Epithelial cell of esophagus (primary cell): ENCODE data around the gene CD36.

Experiments
- DNase-seq: peaks from one replicate; pipeline ENCODE4 v3.0.0; 2010; ENCODE audit warnings: low read depth
- H3K4me3 ChIP-seq: 2 replicates; pipeline ENCODE4 v1.5.1; 2011; ENCODE audit warnings: mild to moderate bottlenecking, low read length, control low read depth
- TF ChIP-seq, protein P1 (sequence below): IDR thresholded peaks from 2 replicates; pipeline ENCODE4 v1.5.1; 2011; ENCODE audit warnings: low read depth, mild to moderate bottlenecking, low read length, control low read depth, inconsistent platforms; ENCODE audit not compliant: insufficient read depth; ENCODE audit errors: missing control alignments

The CD36 gene

DNA sequence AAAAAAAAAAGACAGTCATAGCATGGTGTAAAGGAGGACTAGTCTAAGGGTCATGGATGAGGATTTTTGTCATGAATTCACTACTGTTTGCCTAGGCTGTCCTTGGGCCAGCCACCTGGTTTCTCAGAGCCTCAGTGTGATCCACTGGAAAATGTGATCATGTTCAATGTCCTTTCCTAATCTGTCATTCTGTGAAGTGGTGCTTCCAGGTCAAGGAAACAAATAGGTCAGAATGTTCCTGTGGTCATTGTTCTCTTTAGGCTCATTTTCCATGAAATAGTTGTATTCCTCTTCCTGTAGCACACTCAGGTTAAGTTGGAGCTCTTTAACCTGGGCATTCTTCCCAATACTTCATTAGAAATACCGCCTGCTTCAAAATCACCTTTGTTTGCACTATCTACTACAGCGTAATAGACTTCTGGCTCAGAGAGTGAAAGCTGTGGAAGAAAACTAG, 16.5 kb downstream of the CD36 start:
- no peak for DNase-seq
- TF ChIP-seq, protein P1, sequence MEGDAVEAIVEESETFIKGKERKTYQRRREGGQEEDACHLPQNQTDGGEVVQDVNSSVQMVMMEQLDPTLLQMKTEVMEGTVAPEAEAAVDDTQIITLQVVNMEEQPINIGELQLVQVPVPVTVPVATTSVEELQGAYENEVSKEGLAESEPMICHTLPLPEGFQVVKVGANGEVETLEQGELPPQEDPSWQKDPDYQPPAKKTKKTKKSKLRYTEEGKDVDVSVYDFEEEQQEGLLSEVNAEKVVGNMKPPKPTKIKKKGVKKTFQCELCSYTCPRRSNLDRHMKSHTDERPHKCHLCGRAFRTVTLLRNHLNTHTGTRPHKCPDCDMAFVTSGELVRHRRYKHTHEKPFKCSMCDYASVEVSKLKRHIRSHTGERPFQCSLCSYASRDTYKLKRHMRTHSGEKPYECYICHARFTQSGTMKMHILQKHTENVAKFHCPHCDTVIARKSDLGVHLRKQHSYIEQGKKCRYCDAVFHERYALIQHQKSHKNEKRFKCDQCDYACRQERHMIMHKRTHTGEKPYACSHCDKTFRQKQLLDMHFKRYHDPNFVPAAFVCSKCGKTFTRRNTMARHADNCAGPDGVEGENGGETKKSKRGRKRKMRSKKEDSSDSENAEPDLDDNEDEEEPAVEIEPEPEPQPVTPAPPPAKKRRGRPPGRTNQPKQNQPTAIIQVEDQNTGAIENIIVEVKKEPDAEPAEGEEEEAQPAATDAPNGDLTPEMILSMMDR: no peak
- no peak overlapping the region for H3K4me3 ChIP-seq

DNA sequence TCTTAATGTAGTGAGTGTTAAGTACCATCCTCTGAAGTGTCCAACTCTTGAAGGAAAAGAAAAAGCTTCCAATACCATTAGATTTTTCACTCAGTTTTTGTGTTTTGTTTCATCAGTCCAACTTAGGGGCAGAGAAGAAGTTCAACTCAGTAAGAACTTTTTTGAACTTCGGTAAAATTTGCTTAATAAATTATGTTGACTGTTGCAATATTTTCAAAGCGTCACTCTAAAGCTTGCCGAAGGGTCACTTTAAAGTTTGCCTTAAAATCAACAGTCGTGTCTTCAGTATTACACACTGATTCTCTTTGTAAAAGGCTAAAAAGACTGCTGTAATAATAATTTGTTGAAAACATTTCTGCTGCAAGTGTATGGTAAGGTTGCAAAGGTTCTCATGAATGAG, 17.6 kb downstream of the CD36 start:
- TF ChIP-seq, protein P1: no peak

DNA sequence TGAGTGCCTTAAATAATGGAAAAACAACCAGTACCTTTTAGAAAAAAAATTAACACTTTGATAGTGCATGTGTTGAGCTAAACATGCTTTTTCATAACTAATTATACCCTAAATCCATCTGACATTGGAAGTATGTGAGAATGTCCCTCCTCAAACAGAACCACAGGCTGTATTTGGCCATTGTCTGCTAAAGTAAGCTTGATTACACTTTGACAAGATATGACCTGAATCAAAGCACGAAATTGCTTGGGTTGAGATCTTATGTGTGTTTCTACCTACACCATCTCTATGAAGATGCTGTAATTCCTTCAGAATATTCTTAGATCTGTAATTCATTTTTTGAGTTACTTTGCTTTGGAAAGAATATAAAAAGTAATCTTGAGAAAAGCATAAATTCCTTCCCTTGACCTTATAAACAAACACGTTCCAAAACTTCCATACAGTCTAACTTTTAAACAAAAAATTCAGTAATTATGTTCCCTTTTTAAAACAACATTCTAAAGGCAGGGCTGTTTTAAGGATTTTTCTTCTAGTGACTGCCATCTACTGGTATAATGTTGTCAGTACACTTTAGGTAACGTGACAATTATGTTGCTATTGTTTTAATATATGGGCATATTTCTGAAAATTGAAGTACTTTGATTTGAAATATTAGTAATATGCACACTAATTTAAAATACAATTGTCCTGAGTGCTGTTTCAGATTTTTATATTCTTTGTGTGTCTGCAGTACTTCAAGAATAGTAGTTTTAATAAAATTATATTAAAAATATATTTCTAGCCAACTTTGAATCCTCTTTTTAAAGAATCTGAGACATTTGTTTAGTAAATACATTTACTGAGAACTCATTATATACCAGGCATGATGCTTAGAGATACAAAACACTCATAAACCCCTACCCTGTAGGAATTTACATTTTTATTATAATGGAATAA, 20.9 kb downstream of the CD36 start:
- no peak overlapping the region for H3K4me3 ChIP-seq
- peak; percentile 43 for DNase-seq
- TF ChIP-seq, protein P1: peak; percentile 48

More for the DNA sequence above, 17.6 kb downstream of the CD36 start:
- H3K4me3 ChIP-seq: no peak overlapping the region
- no peak for DNase-seq

DNA sequence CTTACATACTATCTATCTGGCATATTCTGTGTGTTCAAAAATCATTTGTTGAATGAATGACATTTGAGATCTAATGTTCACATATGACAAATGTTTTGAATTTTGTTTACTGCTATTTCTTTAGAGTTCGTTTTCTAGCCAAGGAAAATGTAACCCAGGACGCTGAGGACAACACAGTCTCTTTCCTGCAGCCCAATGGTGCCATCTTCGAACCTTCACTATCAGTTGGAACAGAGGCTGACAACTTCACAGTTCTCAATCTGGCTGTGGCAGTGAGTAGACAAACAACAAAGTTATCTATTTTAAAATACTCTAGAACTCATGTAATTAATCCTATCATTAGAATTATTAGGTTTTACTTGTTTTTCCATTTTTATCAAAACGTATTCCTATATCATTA, 22.5 kb downstream of the CD36 start:
- no peak for DNase-seq
- H3K4me3 ChIP-seq: no peak overlapping the region
- TF ChIP-seq, protein P1: no peak

DNA sequence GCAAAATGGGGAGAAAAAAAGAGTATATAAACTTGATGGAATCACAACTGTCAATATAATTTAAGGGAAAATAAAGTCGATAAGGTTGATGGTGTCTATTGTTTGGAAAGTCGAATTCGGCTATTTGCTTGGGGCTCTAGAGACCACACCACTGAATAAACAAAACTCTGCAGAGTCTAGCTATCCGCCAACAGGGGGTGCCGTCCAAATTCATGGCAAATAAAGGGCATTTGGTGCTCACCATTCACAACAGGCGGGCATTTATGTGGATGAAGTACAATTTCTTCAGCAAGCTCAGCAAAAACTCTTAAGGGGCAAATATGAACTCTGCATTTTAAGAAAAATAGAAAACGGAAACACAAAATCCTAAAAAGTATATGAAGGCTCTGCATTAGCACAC, 23.3 kb downstream of the CD36 start:
- TF ChIP-seq, protein P1: peak; percentile 26
- no peak overlapping the region for H3K4me3 ChIP-seq
- no peak for DNase-seq

DNA sequence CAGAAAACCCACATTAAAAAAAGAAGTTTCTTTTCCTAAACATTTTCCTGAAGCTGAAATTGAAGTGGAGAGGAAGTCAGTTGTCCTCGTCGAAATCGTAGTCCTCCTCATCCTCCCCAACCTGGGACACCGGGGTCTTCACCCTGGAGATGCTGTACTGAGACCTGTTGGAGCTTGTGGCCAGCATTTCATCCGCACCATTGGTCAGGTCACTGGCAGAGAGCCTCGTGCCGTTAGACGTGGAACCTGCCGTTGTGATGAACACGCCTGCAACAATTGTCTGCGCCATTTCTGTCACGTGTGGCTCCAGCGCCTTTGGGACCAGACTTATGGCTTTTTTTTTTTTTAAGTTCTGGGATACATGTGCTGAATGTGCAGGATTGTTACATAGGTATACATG, 23.8 kb downstream of the CD36 start:
- no peak overlapping the region for H3K4me3 ChIP-seq
- no peak for DNase-seq
- TF ChIP-seq, protein P1: no peak
